Liver (tissue), 3 donors: ENCODE measurements around the gene BPIFA2.
A peak's percentile ranks its signal among the peaks of the same experiment; 100 is the strongest.

Source experiments
- CTCF ChIP-seq: fragments of 150-350 bp; IDR thresholded peaks from 2 replicates; pipeline ENCODE4 v1.5.1; 2017; ENCODE audit warnings: improper control_type of control experiment, low read depth, low read length; ENCODE audit not compliant: missing input control
- FOXA1 ChIP-seq: IDR thresholded peaks from 2 replicates; pipeline ENCODE4 v1.6.1; 2016; ENCODE audit warnings: antibody characterized with exemption
- MAX ChIP-seq: IDR thresholded peaks from 2 replicates; pipeline ENCODE4 v1.6.1; 2016; ENCODE audit warnings: antibody characterized with exemption
- SP1 ChIP-seq: IDR thresholded peaks from 2 replicates; pipeline ENCODE4 v1.6.1; 2018; ENCODE audit warnings: antibody characterized with exemption, mild to moderate bottlenecking
- TAF1 ChIP-seq: conservative IDR thresholded peaks from 2 replicates; pipeline ENCODE4 v1.6.1; 2016; ENCODE audit warnings: antibody characterized with exemption, mild to moderate bottlenecking
- ZBTB33 ChIP-seq: IDR thresholded peaks from 2 replicates; pipeline ENCODE4 v1.6.1; 2016; ENCODE audit warnings: antibody characterized with exemption
- donor health status: healthy.
- donor health status: healthy.

- TF ChIP-seq SP1 (no peak), CTCF (peak; percentile 10), FOXA1 (no peak), ZBTB33 (no peak), TAF1 (no peak), MAX (no peak)
Measured at GRCh38 chr20:33169176-33169794, 1.3 kb downstream of the BPIFA2 start.
